ENCODE data around the gene SEMA4B. TPM values are rescaled to one million over a fixed set of nuclear protein-coding genes. Genes with fewer than 3 reads are reported as not detected.
A peak's percentile ranks its signal among the peaks of the same experiment; 100 is the strongest.

Gene SEMA4B
- total and polyA plus RNA-seq, 7 experiments from 2014 or later: 5.6 to 31.0 (median 19.4) TPM

- H3K36me3 ChIP-seq (ENCODE audit: control insufficient read depth in 2 of 3, insufficient read depth in 3 of 3, low read length in 3 of 3): peaks cover 0 to 8% (median 0%) of the 10 kb centered on the region in 3 experiments
- H3K27me3 ChIP-seq (ENCODE audit: control insufficient read depth in 2 of 2, insufficient read depth in 2 of 2, low read length in 2 of 2): no peaks in the 10 kb centered on the region
- H3K4me1 Mint-ChIP-seq: peaks cover 6 to 38% (median 28%) of the 10 kb centered on the region in 7 donors
- no peak overlapping the region for H3K4me3 ChIP-seq (ENCODE audit: low read length)
- H3K36me3 Mint-ChIP-seq: peaks cover 0 to 14% (median 8%) of the 10 kb centered on the region in 5 donors
- no peak overlapping the region for H3K4me3 Mint-ChIP-seq
- no peaks in the 10 kb centered on the region for H3K9me3 ChIP-seq (ENCODE audit: control insufficient read depth in 2 of 3, low read length in 3 of 3)
- DNase-seq: no peak
- H3K27me3 Mint-ChIP-seq: no peaks in the 10 kb centered on the region
- intact Hi-C loops (cut with micrococcal nuclease): no loop called here
- ChIA-PET CTCF (interaction anchor here (0.6 kb wide), 1 partner anchor 325 kb away, joined by 3 read pairs; no protein-coding TSS in a partner anchor), POLR2A (no interaction called here)
- no peak overlapping the region for H3K27ac ChIP-seq (ENCODE audit: low read depth, low read length)
- ATAC-seq: no peak
- no peaks in the 10 kb centered on the region for H3K4me1 ChIP-seq (ENCODE audit: control insufficient read depth in 2 of 2, insufficient read depth in 2 of 2, low read length in 2 of 2)
- H3K9me3 Mint-ChIP-seq: no peaks in the 10 kb centered on the region
- peak overlapping the region in 4 of 9 donors; percentile 28 to 75 (median 48) for H3K27ac Mint-ChIP-seq
Measured at GRCh38 chr15:90213122-90213817, 12.1 kb downstream of the SEMA4B start.

- ChIA-PET POLR2A (interaction anchor here (1.1 kb wide), 1 partner anchor 12 kb away, joined by 3 read pairs; no protein-coding TSS in a partner anchor), CTCF (interaction anchor here (0.6 kb wide), 1 partner anchor 326 kb away, joined by 3 read pairs; no protein-coding TSS in a partner anchor)
- no peaks in the 10 kb centered on the region for H3K9me3 Mint-ChIP-seq
- Histone ChIP-seq H3K4me1 (ENCODE audit: control insufficient read depth in 2 of 2, insufficient read depth in 2 of 2, low read length in 2 of 2) (no peaks in the 10 kb centered on the region), H3K4me3 (ENCODE audit: low read length) (no peak overlapping the region), H3K36me3 (ENCODE audit: control insufficient read depth in 2 of 3, insufficient read depth in 3 of 3, low read length in 3 of 3) (peaks cover 0 to 8% (median 0%) of the 10 kb centered on the region in 3 experiments), H3K9me3 (ENCODE audit: control insufficient read depth in 2 of 3, low read length in 3 of 3) (no peaks in the 10 kb centered on the region), H3K27me3 (ENCODE audit: control insufficient read depth in 2 of 2, insufficient read depth in 2 of 2, low read length in 2 of 2) (no peaks in the 10 kb centered on the region), H3K27ac (ENCODE audit: low read depth, low read length) (no peak overlapping the region)
- no peak overlapping the region for H3K4me3 Mint-ChIP-seq
- peak overlapping the region in 4 of 9 donors; percentile 28 to 75 (median 48) for H3K27ac Mint-ChIP-seq
- ATAC-seq (peak; percentile 38), DNase-seq (no peak)
- peaks cover 9 to 40% (median 29%) of the 10 kb centered on the region in 7 donors for H3K4me1 Mint-ChIP-seq
- H3K36me3 Mint-ChIP-seq: peaks cover 0 to 13% (median 8%) of the 10 kb centered on the region in 5 donors
- intact Hi-C loops (cut with micrococcal nuclease): no loop called here
- no peaks in the 10 kb centered on the region for H3K27me3 Mint-ChIP-seq
Measured at GRCh38 chr15:90213818-90214204, 12.7 kb downstream of the SEMA4B start.

GRCh38 chr15:90214553-90215196 is 13.5 kb downstream of the SEMA4B start:
- peaks cover 10 to 38% (median 30%) of the 10 kb centered on the region in 7 donors for H3K4me1 Mint-ChIP-seq
- H3K4me1 ChIP-seq (ENCODE audit: control insufficient read depth in 2 of 2, insufficient read depth in 2 of 2, low read length in 2 of 2): no peaks in the 10 kb centered on the region
- POLR2A ChIA-PET: interaction anchor here (1.1 kb wide), 1 partner anchor 13 kb away, joined by 3 read pairs; no protein-coding TSS in a partner anchor
- no peak overlapping the region for H3K27ac ChIP-seq (ENCODE audit: low read depth, low read length)
- intact Hi-C loops (cut with micrococcal nuclease): loop anchor here in 1 of 2 donors (5.0 kb wide), 1 partner anchor 72 kb away; no protein-coding TSS in a partner anchor
- no peaks in the 10 kb centered on the region for H3K27me3 Mint-ChIP-seq
- H3K36me3 ChIP-seq (ENCODE audit: control insufficient read depth in 2 of 3, insufficient read depth in 3 of 3, low read length in 3 of 3): peaks cover 0 to 8% (median 0%) of the 10 kb centered on the region in 3 experiments
- H3K36me3 Mint-ChIP-seq: peaks cover 0 to 7% (median 3%) of the 10 kb centered on the region in 5 donors
- H3K4me3 ChIP-seq (ENCODE audit: low read length): no peak overlapping the region
- CTCF ChIA-PET: interaction anchor here (0.7 to 0.9 kb wide), 3 partner anchors 18 to 225 kb away, joined by 3 read pairs; no protein-coding TSS in a partner anchor
- ATAC-seq (no peak), DNase-seq (no peak)
- peak overlapping the region in 1 of 9 donors; percentile 66 for H3K27ac Mint-ChIP-seq
- H3K9me3 ChIP-seq (ENCODE audit: control insufficient read depth in 2 of 3, low read length in 3 of 3): no peaks in the 10 kb centered on the region
- no peak overlapping the region for H3K4me3 Mint-ChIP-seq
- H3K27me3 ChIP-seq (ENCODE audit: control insufficient read depth in 2 of 2, insufficient read depth in 2 of 2, low read length in 2 of 2): no peaks in the 10 kb centered on the region
- no peaks in the 10 kb centered on the region for H3K9me3 Mint-ChIP-seq

- Mint-ChIP-seq H3K36me3 (peaks cover 0 to 4% (median 0%) of the 10 kb centered on the region in 5 donors), H3K9me3 (no peaks in the 10 kb centered on the region), H3K4me1 (peaks cover 7 to 27% (median 14%) of the 10 kb centered on the region in 7 donors), H3K27me3 (no peaks in the 10 kb centered on the region), H3K4me3 (peak overlapping the region in 1 of 10 donors; percentile 37), H3K27ac (no peak overlapping the region)
- DNase-seq (no peak), ATAC-seq (no peak)
- Histone ChIP-seq H3K4me1 (ENCODE audit: control insufficient read depth in 2 of 2, insufficient read depth in 2 of 2, low read length in 2 of 2) (no peaks in the 10 kb centered on the region), H3K4me3 (ENCODE audit: low read length) (no peak overlapping the region), H3K27me3 (ENCODE audit: control insufficient read depth in 2 of 2, insufficient read depth in 2 of 2, low read length in 2 of 2) (no peaks in the 10 kb centered on the region), H3K36me3 (ENCODE audit: control insufficient read depth in 2 of 3, insufficient read depth in 3 of 3, low read length in 3 of 3) (peaks cover 0 to 15% (median 0%) of the 10 kb centered on the region in 3 experiments), H3K9me3 (ENCODE audit: control insufficient read depth in 2 of 3, low read length in 3 of 3) (no peaks in the 10 kb centered on the region), H3K27ac (ENCODE audit: low read depth, low read length) (no peak overlapping the region)
- POLR2A ChIA-PET: interaction anchor here (1.0 to 1.6 kb wide), 2 partner anchors 18 to 44 kb away, joined by 3 read pairs; no protein-coding TSS in a partner anchor
- intact Hi-C loops (cut with micrococcal nuclease): loop anchor here in 1 of 2 donors (5.0 kb wide), 1 partner anchor 76 kb away; no protein-coding TSS in a partner anchor
- CTCF ChIA-PET: interaction anchor here (0.6 to 2.5 kb wide), 5 partner anchors 9 to 43 kb away, joined by 3 to 10 read pairs (median 4); partner anchors contain the start of gene CIB1
Measured at GRCh38 chr15:90217671-90218394, 16.7 kb downstream of the SEMA4B start.

- POLR2A ChIA-PET: interaction anchor here (0.8 to 1.3 kb wide), 3 partner anchors 17 to 30 kb away, joined by 3 to 4 read pairs (median 3); partner anchors contain the start of gene SEMA4B
- intact Hi-C loops (cut with micrococcal nuclease): loop anchor here (1.0 to 5.0 kb wide), 6 partner anchors 12 to 77 kb away; partner anchors contain the start of gene SEMA4B (in 1 of the 2)
- H3K36me3 ChIP-seq (ENCODE audit: control insufficient read depth in 2 of 3, insufficient read depth in 3 of 3, low read length in 3 of 3): peaks cover 0 to 31% (median 0%) of the 10 kb centered on the region in 3 experiments
Measured at GRCh38 chr15:90219421-90220141, 18.5 kb downstream of the SEMA4B start.

More at GRCh38 chr15:90219421-90220141, 18.5 kb downstream of the SEMA4B start:
- no peaks in the 10 kb centered on the region for H3K4me1 ChIP-seq (ENCODE audit: control insufficient read depth in 2 of 2, insufficient read depth in 2 of 2, low read length in 2 of 2)
- Mint-ChIP-seq H3K27me3 (no peaks in the 10 kb centered on the region), H3K4me3 (no peak overlapping the region), H3K36me3 (peaks cover 0 to 9% (median 3%) of the 10 kb centered on the region in 5 donors), H3K27ac (peak overlapping the region in 3 of 9 donors; percentile 4 to 55 (median 49)), H3K9me3 (peaks cover 0 to 1% (median 0%) of the 10 kb centered on the region in 11 donors), H3K4me1 (peaks cover 7 to 22% (median 12%) of the 10 kb centered on the region in 7 donors)
- H3K4me3 ChIP-seq (ENCODE audit: low read length): no peak overlapping the region
- H3K9me3 ChIP-seq (ENCODE audit: control insufficient read depth in 2 of 3, low read length in 3 of 3): no peaks in the 10 kb centered on the region
- peak; percentile 39 to 66 (median 52) for DNase-seq
- H3K27me3 ChIP-seq (ENCODE audit: control insufficient read depth in 2 of 2, insufficient read depth in 2 of 2, low read length in 2 of 2): no peaks in the 10 kb centered on the region
- CTCF ChIA-PET: interaction anchor here (0.5 to 2.5 kb wide), 5 partner anchors 12 to 69 kb away, joined by 3 to 10 read pairs (median 3); no protein-coding TSS in a partner anchor
- H3K27ac ChIP-seq (ENCODE audit: low read depth, low read length): no peak overlapping the region
- ATAC-seq: peak; percentile 87
